ENCODE data around the gene TMEM54. TPM values are rescaled to one million over a fixed set of nuclear protein-coding genes. Genes with fewer than 3 reads are reported as not detected.

The TMEM54 gene
- total RNA-seq, 1 donor from 2014 or later = 14.5 TPM

- Histone ChIP-seq H3K9ac (no peak overlapping the region), H3K4me2 (no peak overlapping the region), H3F3A (ENCODE audit: low read depth) (peaks cover 4% of the 10 kb centered on the region), H2AFZ (replicated peaks) (no peak overlapping the region), H3K36me3 (no peaks in the 10 kb centered on the region), H4K20me1 (ENCODE audit: low read depth) (no peaks in the 10 kb centered on the region), H3K27me3 (peaks cover 35% of the 10 kb centered on the region), H3K27ac (no peak overlapping the region), H3K79me2 (ENCODE audit: low read depth) (no peaks in the 10 kb centered on the region), H3K4me1 (no peaks in the 10 kb centered on the region), H3K4me3 (no peak overlapping the region), H3K9me3 (ENCODE audit: low read depth) (no peaks in the 10 kb centered on the region)
- Mint-ChIP-seq H3K9me3 (no peaks in the 10 kb centered on the region), H3K27ac (no peak overlapping the region), H3K4me1 (peaks cover 36% of the 10 kb centered on the region), H3K36me3 (no peaks in the 10 kb centered on the region), H3K4me3 (no peak overlapping the region), H3K27me3 (ENCODE audit: insufficient read depth, low read depth) (peaks cover 11% of the 10 kb centered on the region)
- DNase-seq (ENCODE audit: low spot score) = no peak
- no peak for TF ChIP-seq EZH2 (IDR thresholded peaks at IDR 0.05)
- TF ChIP-seq EZH2phosphoT487 (IDR thresholded peaks at IDR 0.05) = no peak
- no peak for TF ChIP-seq CTCF (IDR thresholded peaks at IDR 0.05)
Measured at GRCh38 chr1:32920833-32921232, 19.6 kb upstream of the TMEM54 start.

GRCh38 chr1:32919811-32920733 is 18.9 kb upstream of the TMEM54 start:
- no peak overlapping the region for H3K4me3 ChIP-seq
- Mint-ChIP-seq H3K27me3 (ENCODE audit: insufficient read depth, low read depth) (peaks cover 6% of the 10 kb centered on the region), H3K4me3 (no peak overlapping the region), H3K27ac (no peak overlapping the region), H3K36me3 (no peaks in the 10 kb centered on the region), H3K4me1 (peaks cover 28% of the 10 kb centered on the region), H3K9me3 (no peaks in the 10 kb centered on the region)
- no peaks in the 10 kb centered on the region for H3K9me3 ChIP-seq (ENCODE audit: low read depth)
- H3K27me3 ChIP-seq = peaks cover 27% of the 10 kb centered on the region
- H4K20me1 ChIP-seq (ENCODE audit: low read depth) = no peaks in the 10 kb centered on the region
- TF ChIP-seq EZH2phosphoT487 (IDR thresholded peaks at IDR 0.05) = no peak
- no peak for TF ChIP-seq EZH2 (IDR thresholded peaks at IDR 0.05)
- TF ChIP-seq CTCF (IDR thresholded peaks at IDR 0.05) = no peak
- no peaks in the 10 kb centered on the region for H3K4me1 ChIP-seq
- H3K4me2 ChIP-seq = no peak overlapping the region
- H3F3A ChIP-seq (ENCODE audit: low read depth) = peaks cover 2% of the 10 kb centered on the region
- H3K36me3 ChIP-seq = no peaks in the 10 kb centered on the region
- DNase-seq (ENCODE audit: low spot score) = no peak
- H3K79me2 ChIP-seq (ENCODE audit: low read depth) = no peaks in the 10 kb centered on the region
- H2AFZ ChIP-seq (replicated peaks) = no peak overlapping the region
- no peak overlapping the region for H3K27ac ChIP-seq
- no peak overlapping the region for H3K9ac ChIP-seq

GRCh38 chr1:32918179-32918578 is 17.0 kb upstream of the TMEM54 start:
- DNase-seq (ENCODE audit: low spot score) = no peak
- no peak overlapping the region for H3K27ac ChIP-seq
- Mint-ChIP-seq H3K9me3 (no peaks in the 10 kb centered on the region), H3K27ac (no peak overlapping the region), H3K36me3 (no peaks in the 10 kb centered on the region), H3K4me1 (peaks cover 16% of the 10 kb centered on the region), H3K4me3 (no peak overlapping the region), H3K27me3 (ENCODE audit: insufficient read depth, low read depth) (peaks cover 4% of the 10 kb centered on the region)
- H4K20me1 ChIP-seq (ENCODE audit: low read depth) = no peaks in the 10 kb centered on the region
- H3K4me1 ChIP-seq = no peaks in the 10 kb centered on the region
- H3F3A ChIP-seq (ENCODE audit: low read depth) = no peaks in the 10 kb centered on the region
- no peak overlapping the region for H3K4me3 ChIP-seq
- H3K36me3 ChIP-seq = no peaks in the 10 kb centered on the region
- no peaks in the 10 kb centered on the region for H3K9me3 ChIP-seq (ENCODE audit: low read depth)
- no peak overlapping the region for H2AFZ ChIP-seq (replicated peaks)
- H3K79me2 ChIP-seq (ENCODE audit: low read depth) = no peaks in the 10 kb centered on the region
- TF ChIP-seq EZH2 (IDR thresholded peaks at IDR 0.05) (no peak), EZH2phosphoT487 (IDR thresholded peaks at IDR 0.05) (no peak), CTCF (IDR thresholded peaks at IDR 0.05) (no peak)
- H3K27me3 ChIP-seq = peaks cover 8% of the 10 kb centered on the region
- no peak overlapping the region for H3K4me2 ChIP-seq
- no peak overlapping the region for H3K9ac ChIP-seq
